ENCODE results near the gene RORC. TPM values are rescaled to one million over a fixed set of nuclear protein-coding genes. Genes with fewer than 3 reads are reported as not detected.
"Not testable (repeated sequence)": the region's sequence is repeated elsewhere in the genome, so short reads cannot be mapped to it uniquely, and the experiment has no call there.

RORC gene
- total RNA-seq, 1 donor from 2014 or later = not detected

- H2AFZ ChIP-seq (ENCODE audit: low read depth, low read length); H3K36me3 Mint-ChIP-seq (ENCODE audit: low read depth, unreplicated experiment); H3K4me1 Mint-ChIP-seq (ENCODE audit: low read depth, unreplicated experiment); H3K4me1 ChIP-seq (ENCODE audit: insufficient read depth, low read length); H3K27ac Mint-ChIP-seq (ENCODE audit: unreplicated experiment); H3K79me2 ChIP-seq (ENCODE audit: insufficient read depth, low read length); H4K20me1 ChIP-seq (ENCODE audit: insufficient read depth, low read length); H3K9ac ChIP-seq (ENCODE audit: low read length); FAIRE-seq; H3K27ac ChIP-seq (ENCODE audit: low read depth, low read length); H3K27me3 Mint-ChIP-seq (ENCODE audit: low read depth, unreplicated experiment); H3K36me3 ChIP-seq (ENCODE audit: insufficient read depth, low read length); H3K9me3 ChIP-seq (ENCODE audit: insufficient read depth, low read depth, low read length); H3K27me3 ChIP-seq (ENCODE audit: insufficient read depth, low read length); H3K9me3 Mint-ChIP-seq (ENCODE audit: unreplicated experiment); H3K4me2 ChIP-seq (ENCODE audit: low read length); H3K4me3 Mint-ChIP-seq (ENCODE audit: unreplicated experiment); H3K4me3 ChIP-seq (ENCODE audit: insufficient read depth, low read depth, low read length); DNase-seq (ENCODE audit: low read depth): not testable (repeated sequence)
Observed at GRCh38 chr1:151780736-151781135, 50.9 kb downstream of the RORC start.

- Histone ChIP-seq H3K9me3 (ENCODE audit: insufficient read depth, low read depth, low read length) (no peaks in the 10 kb centered on the region), H2AFZ (ENCODE audit: low read depth, low read length) (no peak overlapping the region), H3K27me3 (ENCODE audit: insufficient read depth, low read length) (no peaks in the 10 kb centered on the region), H3K79me2 (ENCODE audit: insufficient read depth, low read length) (no peaks in the 10 kb centered on the region), H4K20me1 (ENCODE audit: insufficient read depth, low read length) (no peaks in the 10 kb centered on the region), H3K9ac (ENCODE audit: low read length) (no peak overlapping the region), H3K4me1 (ENCODE audit: insufficient read depth, low read length) (no peaks in the 10 kb centered on the region), H3K4me3 (ENCODE audit: insufficient read depth, low read depth, low read length) (no peak overlapping the region), H3K36me3 (ENCODE audit: insufficient read depth, low read length) (no peaks in the 10 kb centered on the region), H3K27ac (ENCODE audit: low read depth, low read length) (no peak overlapping the region), H3K4me2 (ENCODE audit: low read length) (no peak overlapping the region)
- H3K27me3 Mint-ChIP-seq (ENCODE audit: low read depth, unreplicated experiment) = no peaks in the 10 kb centered on the region
- DNase-seq (ENCODE audit: low read depth) (no peak), FAIRE-seq (no peak)
- H3K4me3 Mint-ChIP-seq (ENCODE audit: unreplicated experiment) = no peak overlapping the region
- no peaks in the 10 kb centered on the region for H3K4me1 Mint-ChIP-seq (ENCODE audit: low read depth, unreplicated experiment)
- H3K9me3 Mint-ChIP-seq (ENCODE audit: unreplicated experiment) = peaks cover 3% of the 10 kb centered on the region
- peaks cover 12% of the 10 kb centered on the region for H3K36me3 Mint-ChIP-seq (ENCODE audit: low read depth, unreplicated experiment)
- H3K27ac Mint-ChIP-seq (ENCODE audit: unreplicated experiment) = no peak overlapping the region
- TF ChIP-seq CTCF (IDR thresholded peaks at IDR 0.05; ENCODE audit: insufficient read depth, low read depth, low read length) (no peak), EZH2 (IDR thresholded peaks at IDR 0.05; ENCODE audit: insufficient read depth, low read length) (no peak)
Observed at GRCh38 chr1:151779852-151780251, 51.8 kb downstream of the RORC start.

- H3K4me1 ChIP-seq (ENCODE audit: insufficient read depth, low read length) = no peaks in the 10 kb centered on the region
- Mint-ChIP-seq H3K27me3 (ENCODE audit: low read depth, unreplicated experiment) (no peaks in the 10 kb centered on the region), H3K4me1 (ENCODE audit: low read depth, unreplicated experiment) (peaks cover 2% of the 10 kb centered on the region), H3K9me3 (ENCODE audit: unreplicated experiment) (peaks cover 3% of the 10 kb centered on the region), H3K27ac (ENCODE audit: unreplicated experiment) (no peak overlapping the region), H3K4me3 (ENCODE audit: unreplicated experiment) (no peak overlapping the region), H3K36me3 (ENCODE audit: low read depth, unreplicated experiment) (peaks cover 13% of the 10 kb centered on the region)
- FAIRE-seq (no peak), DNase-seq (ENCODE audit: low read depth) (no peak)
- no peaks in the 10 kb centered on the region for H3K79me2 ChIP-seq (ENCODE audit: insufficient read depth, low read length)
- no peak overlapping the region for H3K9ac ChIP-seq (ENCODE audit: low read length)
- no peaks in the 10 kb centered on the region for H4K20me1 ChIP-seq (ENCODE audit: insufficient read depth, low read length)
- no peaks in the 10 kb centered on the region for H3K36me3 ChIP-seq (ENCODE audit: insufficient read depth, low read length)
- H3K27me3 ChIP-seq (ENCODE audit: insufficient read depth, low read length) = no peaks in the 10 kb centered on the region
- H3K27ac ChIP-seq (ENCODE audit: low read depth, low read length) = no peak overlapping the region
- H3K9me3 ChIP-seq (ENCODE audit: insufficient read depth, low read depth, low read length) = no peaks in the 10 kb centered on the region
- H3K4me3 ChIP-seq (ENCODE audit: insufficient read depth, low read depth, low read length) = no peak overlapping the region
- no peak for TF ChIP-seq EZH2 (IDR thresholded peaks at IDR 0.05; ENCODE audit: insufficient read depth, low read length)
- no peak for TF ChIP-seq CTCF (IDR thresholded peaks at IDR 0.05; ENCODE audit: insufficient read depth, low read depth, low read length)
- H3K4me2 ChIP-seq (ENCODE audit: low read length) = no peak overlapping the region
- no peak overlapping the region for H2AFZ ChIP-seq (ENCODE audit: low read depth, low read length)
Observed at GRCh38 chr1:151777317-151777716, 54.3 kb downstream of the RORC start.
